ENCODE measurements around the gene IPO4.

DNA sequence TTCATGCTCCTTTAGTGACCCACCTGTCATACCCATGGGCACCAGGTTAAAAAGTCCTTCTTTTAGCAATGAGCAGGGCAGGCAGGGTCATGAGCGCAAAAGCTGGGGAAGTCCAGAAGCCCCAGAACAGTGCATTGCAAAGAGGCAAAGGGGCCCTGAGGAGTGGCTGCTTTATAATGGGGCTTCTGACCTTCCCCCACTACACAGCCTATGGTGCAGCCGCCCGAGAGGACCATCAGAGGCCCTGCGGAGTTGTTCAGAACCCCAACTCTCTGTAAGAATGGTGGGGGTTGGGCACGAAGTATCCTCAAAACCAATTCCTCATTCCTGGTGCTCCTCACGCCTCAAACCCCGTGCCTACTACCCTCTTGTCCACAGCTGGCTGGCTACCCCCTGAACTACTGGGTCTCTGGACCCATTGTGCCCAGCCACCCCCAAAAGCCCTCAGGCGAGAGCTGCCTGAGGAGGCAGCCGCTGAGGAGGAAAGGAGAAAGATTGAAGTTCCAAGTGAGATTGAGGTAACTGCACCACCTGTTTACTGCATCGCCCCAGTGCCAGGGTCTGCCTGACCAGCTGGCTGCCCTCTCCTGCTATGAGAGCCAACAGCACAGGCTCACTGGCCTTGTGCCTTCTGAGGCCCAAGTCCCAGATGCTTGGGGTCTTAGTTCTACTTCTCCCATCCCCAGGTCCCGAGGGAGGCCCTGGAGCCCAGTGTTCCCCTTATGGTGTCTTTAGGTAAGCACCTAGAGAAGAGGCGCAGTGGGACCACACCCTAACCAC lies 10.0 kb downstream of the IPO4 start:
- TF ChIP-seq ZBTB7A (tag by site-specific recombination; IDR thresholded peaks at IDR 0.05; ENCODE audit: low read depth) (no peak), CTCF (tag by site-specific recombination; IDR thresholded peaks at IDR 0.05) (no peak), ZNF404 (tag by site-specific recombination; IDR thresholded peaks at IDR 0.05) (no peak), SETDB1 (IDR thresholded peaks at IDR 0.05; ENCODE audit: insufficient read length, low read length) (no peak), PRDM10 (tag by site-specific recombination; IDR thresholded peaks at IDR 0.05) (no peak), ZNF692 (tag by site-specific recombination; IDR thresholded peaks at IDR 0.05) (no peak), TCF7L2 (IDR thresholded peaks at IDR 0.05; ENCODE audit: borderline replicate concordance, low read depth, low read length) (no peak), ZNF629 (tag by site-specific recombination; IDR thresholded peaks at IDR 0.05) (no peak), SP3 (tag by site-specific recombination; IDR thresholded peaks at IDR 0.05) (no peak), ZNF626 (tag by site-specific recombination; IDR thresholded peaks at IDR 0.05) (no peak)
- TF ChIP-seq, protein P1, sequence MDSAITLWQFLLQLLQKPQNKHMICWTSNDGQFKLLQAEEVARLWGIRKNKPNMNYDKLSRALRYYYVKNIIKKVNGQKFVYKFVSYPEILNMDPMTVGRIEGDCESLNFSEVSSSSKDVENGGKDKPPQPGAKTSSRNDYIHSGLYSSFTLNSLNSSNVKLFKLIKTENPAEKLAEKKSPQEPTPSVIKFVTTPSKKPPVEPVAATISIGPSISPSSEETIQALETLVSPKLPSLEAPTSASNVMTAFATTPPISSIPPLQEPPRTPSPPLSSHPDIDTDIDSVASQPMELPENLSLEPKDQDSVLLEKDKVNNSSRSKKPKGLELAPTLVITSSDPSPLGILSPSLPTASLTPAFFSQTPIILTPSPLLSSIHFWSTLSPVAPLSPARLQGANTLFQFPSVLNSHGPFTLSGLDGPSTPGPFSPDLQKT (IDR thresholded peaks at IDR 0.05; ENCODE audit: borderline replicate concordance, low read depth, low read length), result no peak
